ENCODE data around the gene HEATR5A. TPM values are rescaled to one million over a fixed set of nuclear protein-coding genes. Genes with fewer than 3 reads are reported as not detected.

Gene HEATR5A
- total RNA-seq, 1 donor from 2014 or later, result 56.2 TPM

GRCh38 chr14:31360919-31361662 lies 59.3 kb downstream of the HEATR5A start:
- TF ChIP-seq, protein P1, sequence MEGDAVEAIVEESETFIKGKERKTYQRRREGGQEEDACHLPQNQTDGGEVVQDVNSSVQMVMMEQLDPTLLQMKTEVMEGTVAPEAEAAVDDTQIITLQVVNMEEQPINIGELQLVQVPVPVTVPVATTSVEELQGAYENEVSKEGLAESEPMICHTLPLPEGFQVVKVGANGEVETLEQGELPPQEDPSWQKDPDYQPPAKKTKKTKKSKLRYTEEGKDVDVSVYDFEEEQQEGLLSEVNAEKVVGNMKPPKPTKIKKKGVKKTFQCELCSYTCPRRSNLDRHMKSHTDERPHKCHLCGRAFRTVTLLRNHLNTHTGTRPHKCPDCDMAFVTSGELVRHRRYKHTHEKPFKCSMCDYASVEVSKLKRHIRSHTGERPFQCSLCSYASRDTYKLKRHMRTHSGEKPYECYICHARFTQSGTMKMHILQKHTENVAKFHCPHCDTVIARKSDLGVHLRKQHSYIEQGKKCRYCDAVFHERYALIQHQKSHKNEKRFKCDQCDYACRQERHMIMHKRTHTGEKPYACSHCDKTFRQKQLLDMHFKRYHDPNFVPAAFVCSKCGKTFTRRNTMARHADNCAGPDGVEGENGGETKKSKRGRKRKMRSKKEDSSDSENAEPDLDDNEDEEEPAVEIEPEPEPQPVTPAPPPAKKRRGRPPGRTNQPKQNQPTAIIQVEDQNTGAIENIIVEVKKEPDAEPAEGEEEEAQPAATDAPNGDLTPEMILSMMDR (IDR thresholded peaks at IDR 0.05), result no peak
- Mint-ChIP-seq H3K27me3 (ENCODE audit: unreplicated experiment) (no peaks in the 10 kb centered on the region), H3K36me3 (ENCODE audit: unreplicated experiment) (peaks cover 29% of the 10 kb centered on the region), H3K4me3 (ENCODE audit: unreplicated experiment) (no peak overlapping the region), H3K9me3 (ENCODE audit: unreplicated experiment) (no peaks in the 10 kb centered on the region), H3K4me1 (ENCODE audit: unreplicated experiment) (peaks cover 15% of the 10 kb centered on the region), H3K27ac (ENCODE audit: unreplicated experiment) (no peak overlapping the region)
- DNase-seq (ENCODE audit: extremely low spot score, unreplicated experiment), result no peak

GRCh38 chr14:31357279-31357678 lies 63.1 kb downstream of the HEATR5A start:
- H3K27me3 Mint-ChIP-seq (ENCODE audit: unreplicated experiment), result no peaks in the 10 kb centered on the region
- TF ChIP-seq, protein P1 (IDR thresholded peaks at IDR 0.05), result no peak
- H3K27ac Mint-ChIP-seq (ENCODE audit: unreplicated experiment), result no peak overlapping the region
- H3K4me3 Mint-ChIP-seq (ENCODE audit: unreplicated experiment), result no peak overlapping the region
- peaks cover 27% of the 10 kb centered on the region for H3K36me3 Mint-ChIP-seq (ENCODE audit: unreplicated experiment)
- DNase-seq (ENCODE audit: extremely low spot score, unreplicated experiment), result no peak
- no peaks in the 10 kb centered on the region for H3K9me3 Mint-ChIP-seq (ENCODE audit: unreplicated experiment)
- H3K4me1 Mint-ChIP-seq (ENCODE audit: unreplicated experiment), result peaks cover 1% of the 10 kb centered on the region

DNA sequence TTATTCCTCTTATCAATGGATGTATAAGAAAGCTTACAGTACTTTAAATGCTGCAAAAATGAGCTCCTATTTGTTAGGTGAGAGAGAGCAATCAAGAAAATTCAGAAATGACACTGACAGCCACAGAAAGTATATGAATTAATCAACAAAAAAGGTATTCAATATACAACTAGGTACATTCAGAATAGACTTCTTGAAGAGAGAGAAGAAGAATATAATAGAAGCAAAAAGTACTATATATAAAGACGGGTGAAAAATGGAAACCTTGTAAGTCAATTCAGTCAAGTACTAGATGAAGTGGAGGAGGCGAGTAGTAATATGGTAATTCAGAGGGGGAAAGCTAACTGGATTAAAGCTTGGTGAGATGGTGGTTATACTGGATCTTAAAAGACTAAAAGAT lies 74.3 kb downstream of the HEATR5A start:
- Mint-ChIP-seq H3K4me1 (ENCODE audit: unreplicated experiment) (no peaks in the 10 kb centered on the region), H3K27me3 (ENCODE audit: unreplicated experiment) (no peaks in the 10 kb centered on the region), H3K9me3 (ENCODE audit: unreplicated experiment) (no peaks in the 10 kb centered on the region), H3K36me3 (ENCODE audit: unreplicated experiment) (peaks cover 37% of the 10 kb centered on the region), H3K4me3 (ENCODE audit: unreplicated experiment) (no peak overlapping the region), H3K27ac (ENCODE audit: unreplicated experiment) (no peak overlapping the region)
- DNase-seq (ENCODE audit: extremely low spot score, unreplicated experiment), result no peak
- TF ChIP-seq, protein P1 (IDR thresholded peaks at IDR 0.05), result no peak

- Mint-ChIP-seq H3K9me3 (ENCODE audit: unreplicated experiment) (no peaks in the 10 kb centered on the region), H3K36me3 (ENCODE audit: unreplicated experiment) (peaks cover 41% of the 10 kb centered on the region), H3K27me3 (ENCODE audit: unreplicated experiment) (no peaks in the 10 kb centered on the region), H3K4me1 (ENCODE audit: unreplicated experiment) (peaks cover 4% of the 10 kb centered on the region), H3K4me3 (ENCODE audit: unreplicated experiment) (no peak overlapping the region), H3K27ac (ENCODE audit: unreplicated experiment) (no peak overlapping the region)
- DNase-seq (ENCODE audit: extremely low spot score, unreplicated experiment), result no peak
- TF ChIP-seq, protein P1 (IDR thresholded peaks at IDR 0.05), result no peak
These were observed 79.1 kb downstream of the HEATR5A start for GRCh38 chr14:31341280-31341679.

GRCh38 chr14:31340297-31341063 lies 79.9 kb downstream of the HEATR5A start:
- TF ChIP-seq, protein P1 (IDR thresholded peaks at IDR 0.05), result no peak
- peaks cover 4% of the 10 kb centered on the region for H3K4me1 Mint-ChIP-seq (ENCODE audit: unreplicated experiment)
- H3K4me3 Mint-ChIP-seq (ENCODE audit: unreplicated experiment), result no peak overlapping the region
- H3K27ac Mint-ChIP-seq (ENCODE audit: unreplicated experiment), result peak overlapping the region; percentile 5
- no peaks in the 10 kb centered on the region for H3K9me3 Mint-ChIP-seq (ENCODE audit: unreplicated experiment)
- H3K36me3 Mint-ChIP-seq (ENCODE audit: unreplicated experiment), result peaks cover 35% of the 10 kb centered on the region
- no peak for DNase-seq (ENCODE audit: extremely low spot score, unreplicated experiment)
- no peaks in the 10 kb centered on the region for H3K27me3 Mint-ChIP-seq (ENCODE audit: unreplicated experiment)

Measured in osteocyte (in vitro differentiated cells).